WI38 (cell line): ENCODE data around the gene ASTL.
A peak's percentile ranks its signal among the peaks of the same experiment; 100 is the strongest.

Experiments used
- H3K4me3 ChIP-seq: 2 replicates; pipeline ENCODE4 v1.5.1; 2011; ENCODE audit warnings: low read depth, mild to moderate bottlenecking, control low read depth, low read length
- CTCF ChIP-seq: IDR thresholded peaks from 2 replicates; pipeline ENCODE4 v1.5.1; 2012; ENCODE audit warnings: low read depth, mild to moderate bottlenecking, control low read depth, low read length

ASTL gene

GRCh38 chr2:96180002-96180401, 41.7 kb upstream of the ASTL start:
- no peak for TF ChIP-seq CTCF
- H3K4me3 ChIP-seq = no peak overlapping the region

DNA sequence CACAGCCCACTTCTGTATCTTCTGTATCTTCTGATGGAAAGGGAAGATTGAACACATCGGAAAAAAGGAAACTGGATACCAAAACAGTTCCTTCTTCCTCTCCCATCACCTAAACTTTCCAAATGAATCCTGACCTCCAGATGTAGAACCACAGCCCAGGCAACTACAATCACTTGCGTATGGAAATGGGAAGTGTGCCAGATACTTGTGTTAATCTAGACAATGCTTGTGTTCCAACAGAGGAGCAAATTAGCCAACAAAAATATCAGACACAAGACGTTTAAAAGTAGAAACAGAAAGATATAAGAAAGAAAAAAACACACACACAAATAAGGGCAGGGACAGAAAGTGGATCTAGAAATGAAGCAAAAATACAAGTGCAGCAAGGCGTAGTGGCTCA, 38.4 kb upstream of the ASTL start:
- TF ChIP-seq CTCF = no peak
- no peak overlapping the region for H3K4me3 ChIP-seq

DNA sequence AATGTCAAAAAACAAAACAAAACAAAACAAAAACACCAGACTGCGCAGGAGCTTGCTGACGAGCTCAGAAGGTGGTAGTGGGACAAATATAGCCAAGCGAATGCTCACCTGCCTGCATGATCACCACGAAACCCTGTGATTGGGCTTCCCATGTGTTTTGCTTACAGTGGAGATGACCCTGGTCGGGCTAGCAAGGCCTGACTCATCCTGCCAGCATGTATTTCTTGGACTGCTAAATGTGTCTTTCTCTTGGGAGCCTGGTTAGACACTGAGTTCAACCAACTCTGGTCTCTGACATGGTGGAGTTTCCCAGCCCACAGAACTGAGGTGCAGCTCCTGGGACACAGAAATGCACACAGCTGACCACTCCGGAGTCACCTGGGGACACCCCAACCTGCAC, 37.6 kb upstream of the ASTL start:
- TF ChIP-seq CTCF = no peak
- H3K4me3 ChIP-seq = no peak overlapping the region

DNA sequence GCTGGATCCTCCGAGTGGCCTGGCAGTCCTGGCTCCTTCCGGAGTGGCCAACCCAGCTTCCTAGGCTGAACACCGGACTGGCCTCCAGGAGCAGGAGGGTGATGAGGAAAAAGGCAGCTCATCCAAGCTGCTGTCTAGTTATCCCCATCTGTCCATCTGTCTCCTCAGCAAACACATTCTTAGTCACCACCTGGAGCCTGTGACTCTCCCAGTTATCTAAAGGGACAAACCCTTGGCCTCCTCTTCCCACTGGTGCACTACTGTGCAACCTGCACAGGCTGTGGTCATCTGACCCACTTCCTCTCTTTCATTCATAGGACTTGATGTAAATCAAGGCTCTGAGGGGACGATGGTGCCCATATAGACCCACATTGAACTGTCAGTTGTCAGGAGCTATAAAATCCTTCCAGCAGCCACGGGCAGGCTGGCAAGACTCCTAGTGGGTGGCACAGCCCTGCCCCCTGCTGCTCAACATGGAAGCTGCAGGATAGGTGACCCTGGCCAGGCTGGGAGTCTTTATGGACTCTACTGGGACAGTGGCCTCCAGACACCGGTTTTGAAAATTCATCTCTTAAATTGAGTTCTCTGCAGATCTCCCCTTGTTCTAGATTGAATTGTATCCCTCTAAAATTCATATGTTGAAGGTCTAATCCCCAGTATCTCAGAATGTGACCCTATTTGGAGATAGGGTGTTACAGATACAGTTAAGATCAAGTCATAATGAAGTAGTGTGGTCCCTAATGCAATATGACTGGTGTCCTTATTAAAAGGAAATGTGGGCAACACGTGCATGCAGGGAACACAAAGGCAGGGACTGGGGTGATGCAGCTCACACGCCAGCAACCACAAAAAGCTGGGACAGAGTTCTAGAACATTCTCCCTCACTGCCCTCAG, 36.2 kb upstream of the ASTL start:
- H3K4me3 ChIP-seq = no peak overlapping the region
- peak; percentile 84 for TF ChIP-seq CTCF

- TF ChIP-seq CTCF = no peak
- H3K4me3 ChIP-seq = no peak overlapping the region
These were observed 33.5 kb upstream of the ASTL start for GRCh38 chr2:96171831-96172230.

GRCh38 chr2:96170626-96171025, 32.3 kb upstream of the ASTL start:
- no peak for TF ChIP-seq CTCF
- H3K4me3 ChIP-seq = no peak overlapping the region

DNA sequence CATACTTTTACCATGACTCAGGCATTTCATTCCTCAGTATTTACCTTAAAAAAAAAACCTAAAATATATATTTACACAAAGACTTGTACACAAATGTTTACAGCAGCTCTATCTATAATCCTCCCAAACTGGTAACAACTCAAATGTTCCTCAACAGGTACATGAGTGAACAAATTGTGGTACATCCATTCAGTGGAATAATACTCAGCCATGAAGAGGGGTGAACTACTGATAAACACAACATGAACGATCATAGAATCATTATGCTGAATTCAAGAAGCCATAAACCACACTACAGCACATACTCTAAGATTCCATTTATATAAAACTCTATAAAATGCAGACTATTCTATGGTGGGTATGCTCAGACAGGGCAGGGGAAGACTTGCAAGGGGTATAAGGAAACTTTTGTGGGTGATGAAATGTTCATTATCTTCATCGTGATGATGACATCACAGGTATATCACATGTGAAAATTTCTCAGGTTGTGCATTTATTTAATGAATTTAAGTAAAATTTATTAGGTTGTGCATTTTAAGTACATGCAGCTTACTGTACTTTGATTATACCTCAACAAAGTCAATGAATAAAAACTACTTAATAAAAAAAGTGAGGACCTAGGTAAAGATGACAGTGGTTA, 31.7 kb upstream of the ASTL start:
- no peak for TF ChIP-seq CTCF

More for the DNA sequence above, 31.7 kb upstream of the ASTL start:
- H3K4me3 ChIP-seq = no peak overlapping the region
